CD4-positive, alpha-beta T cell treated with Interleukin-6 at 100 ng/mL for 8 hours (primary cell): ENCODE measurements around the gene HDAC11.
"Not testable (repeated sequence)": the region's sequence is repeated elsewhere in the genome, so short reads cannot be mapped to it uniquely, and the experiment has no call there.

Experiments
- DNase-seq: peaks from one replicate; pipeline ENCODE4 v3.0.0-alpha.2; 2020; ENCODE audit warnings: mixed read lengths, low spot score

HDAC11 gene

GRCh38 chr3:13507570-13508339 lies 27.6 kb downstream of the HDAC11 start:
- no peak for DNase-seq

- DNase-seq, result no peak
These were observed 28.4 kb downstream of the HDAC11 start for GRCh38 chr3:13508496-13508895.

- DNase-seq, result no peak
These were observed 29.1 kb downstream of the HDAC11 start for GRCh38 chr3:13509059-13509815.

- DNase-seq, result no peak
These were observed 29.7 kb downstream of the HDAC11 start for GRCh38 chr3:13509816-13510192.

- no peak for DNase-seq
These were observed 32.3 kb downstream of the HDAC11 start for GRCh38 chr3:13512451-13512850.

GRCh38 chr3:13513051-13513912 lies 33.2 kb downstream of the HDAC11 start:
- no peak for DNase-seq

- no peak for DNase-seq
These were observed 33.9 kb downstream of the HDAC11 start for GRCh38 chr3:13513913-13514517.

GRCh38 chr3:13514639-13515435 lies 34.7 kb downstream of the HDAC11 start:
- no peak for DNase-seq

GRCh38 chr3:13515786-13516759 lies 36.0 kb downstream of the HDAC11 start:
- no peak for DNase-seq

GRCh38 chr3:13516760-13517135 lies 36.6 kb downstream of the HDAC11 start:
- no peak for DNase-seq

GRCh38 chr3:13517253-13517977 lies 37.3 kb downstream of the HDAC11 start:
- no peak for DNase-seq

- DNase-seq, result no peak
These were observed 38.4 kb downstream of the HDAC11 start for GRCh38 chr3:13518516-13518953.

- DNase-seq, result no peak
These were observed 39.1 kb downstream of the HDAC11 start for GRCh38 chr3:13519006-13519791.

- no peak for DNase-seq
These were observed 40.3 kb downstream of the HDAC11 start for GRCh38 chr3:13520326-13520880.

- DNase-seq, result no peak
These were observed 41.2 kb downstream of the HDAC11 start for GRCh38 chr3:13521309-13521708.

GRCh38 chr3:13521749-13522148 lies 41.6 kb downstream of the HDAC11 start:
- not testable (repeated sequence) for DNase-seq

GRCh38 chr3:13522236-13522635 lies 42.1 kb downstream of the HDAC11 start:
- DNase-seq, result no peak

- no peak for DNase-seq
These were observed 45.0 kb downstream of the HDAC11 start for GRCh38 chr3:13524979-13525669.
